CD4-positive, alpha-beta T cell (primary cell): Measurements from ENCODE around the gene OPTC. TPM values are rescaled to one million over a fixed set of nuclear protein-coding genes. Genes with fewer than 3 reads are reported as not detected.

Source experiments
- ATAC-seq: fragments of 200-7000 bp; cut with Tn5 transposase; one replicate; pipeline ENCODE4 v1.10.0; 2022; ENCODE audit warnings: mild to moderate bottlenecking; ENCODE audit not compliant: poor library complexity
- CTCF ChIA-PET: fragments of 350-600 bp; sonication (Branson Sonifier 250); formaldehyde crosslinking; loops from one replicate; lab custom pipeline; 2021; ENCODE audit warnings: antibody characterized with exemption, inconsistent platforms; lab: Charles Lee
- POLR2A ChIA-PET: fragments of 350-600 bp; sonication (Branson Sonifier 250); formaldehyde crosslinking; loops from one replicate; lab custom pipeline; 2021; ENCODE audit warnings: antibody characterized with exemption, inconsistent platforms; lab: Charles Lee
- DNase-seq, 14 experiments: peaks; one replicate each; pipeline ENCODE4 v3.0.0-alpha.2; 2013 to 2020; ENCODE audit warnings: mixed read lengths in 2 of 14
- H3K27ac ChIP-seq, 2 donors: one replicate each; pipeline versions ENCODE4 v1.5.1 to v1.7.0; 2013; ENCODE audit warnings: low read length in 2 of 2, low read depth in 1 of 2, mild to moderate bottlenecking in 1 of 2
- H3K27me3 ChIP-seq, 2 experiments: 1 replicate in 1 of 2; 2 replicates in 1 of 2; pipeline versions ENCODE4 v1.6.1 to v1.7.0; 2013; ENCODE audit warnings: low read length in 2 of 2, control low read depth in 1 of 2, mild to moderate bottlenecking in 1 of 2, moderate library complexity in 1 of 2; ENCODE audit not compliant: insufficient read depth in 2 of 2, control insufficient read depth in 1 of 2
- H3K36me3 ChIP-seq: one replicate; pipeline ENCODE4 v1.6.1; 2013; ENCODE audit warnings: low read length, control low read depth; ENCODE audit not compliant: insufficient read depth
- H3K4me1 ChIP-seq: one replicate; pipeline ENCODE4 v1.6.1; 2013; ENCODE audit warnings: low read length, control low read depth; ENCODE audit not compliant: insufficient read depth
- H3K4me3 ChIP-seq: one replicate; pipeline ENCODE4 v1.5.1; 2013; ENCODE audit warnings: mild to moderate bottlenecking, low read length, moderate library complexity
- H3K9me3 ChIP-seq, 2 experiments: 1 replicate in 1 of 2; 2 replicates in 1 of 2; pipeline versions ENCODE4 v1.6.1 to v1.7.0; 2013; ENCODE audit warnings: low read length in 2 of 2, mild to moderate bottlenecking in 2 of 2, control low read depth in 1 of 2, moderate library complexity in 1 of 2; ENCODE audit not compliant: control insufficient read depth in 1 of 2, insufficient read depth in 1 of 2
- H3K27ac Mint-ChIP-seq: one replicate; pipeline ENCODE4 v1.8.0; 2020; ENCODE audit warnings: mixed read lengths
- H3K27me3 Mint-ChIP-seq: one replicate; pipeline ENCODE4 v1.8.0; 2021; ENCODE audit warnings: mixed read lengths
- H3K36me3 Mint-ChIP-seq: one replicate; pipeline ENCODE4 v1.8.0; 2021; ENCODE audit warnings: low read depth, mixed read lengths
- H3K4me1 Mint-ChIP-seq: one replicate; pipeline ENCODE4 v1.8.0; 2021; ENCODE audit warnings: low read depth, mixed read lengths
- H3K4me3 Mint-ChIP-seq: one replicate; pipeline ENCODE4 v1.8.0; 2020; ENCODE audit warnings: mild to moderate bottlenecking, mixed read lengths
- H3K9me3 Mint-ChIP-seq: one replicate; pipeline ENCODE4 v1.8.0; 2020; ENCODE audit warnings: mixed read lengths
- intact Hi-C, 2 experiments: fragments of 100-400 bp; cut with DNase I in 1 of 2; cut with micrococcal nuclease in 1 of 2; formaldehyde crosslinking; loops; one replicate each; pipeline versions ENCODE4 v1.15.1 to v1.9.0; 2023 to 2025; cut with DNase I, micrococcal nuclease
- total RNA-seq, 174 experiments: library from RNA in 2 of 174; stranded (reverse) in 2 of 174; gene quantifications; one replicate each; pipeline ENCODE4 v1.2.3 and lab custom pipeline; 2021 to 2026
- TF ChIP-seq, protein P1 (sequence below): fragments of 200-600 bp; IDR thresholded peaks from one replicate; pipeline ENCODE4 v1.8.0; 2022; ENCODE audit warnings: antibody characterized with exemption, mild to moderate bottlenecking

OPTC gene
- total RNA-seq, 2 experiments from 2014 or later, result not detected

DNA sequence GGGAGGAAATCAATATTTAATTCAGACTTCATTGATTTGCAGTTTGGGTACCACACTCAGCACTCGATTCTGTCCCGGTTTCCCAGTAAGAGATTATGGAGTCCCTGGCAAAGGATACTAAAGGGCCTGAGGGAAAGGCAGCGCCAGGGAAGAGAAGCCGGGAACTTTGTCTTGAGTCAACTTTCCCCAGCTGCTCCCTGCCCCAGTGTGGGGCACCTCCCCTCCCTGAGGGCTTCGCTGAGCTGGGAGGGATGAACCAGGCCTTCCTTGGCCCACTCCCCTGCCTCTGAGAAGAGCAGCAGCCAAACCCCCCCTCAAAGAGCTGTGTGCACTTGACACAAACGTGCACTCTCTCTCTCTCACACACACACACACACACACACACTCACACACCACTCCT is 32.6 kb downstream of the OPTC start:
- ATAC-seq (no peak), DNase-seq (no peak)
- Histone ChIP-seq H3K4me1 (peaks cover 6% of the 10 kb centered on the region), H3K4me3 (no peak overlapping the region), H3K36me3 (no peaks in the 10 kb centered on the region), H3K9me3 (no peaks in the 10 kb centered on the region), H3K27me3 (no peaks in the 10 kb centered on the region), H3K27ac (no peak overlapping the region)
- POLR2A ChIA-PET, result no interaction called here
- no peaks in the 10 kb centered on the region for H3K9me3 Mint-ChIP-seq
- CTCF ChIA-PET, result no interaction called here
- TF ChIP-seq, protein P1, sequence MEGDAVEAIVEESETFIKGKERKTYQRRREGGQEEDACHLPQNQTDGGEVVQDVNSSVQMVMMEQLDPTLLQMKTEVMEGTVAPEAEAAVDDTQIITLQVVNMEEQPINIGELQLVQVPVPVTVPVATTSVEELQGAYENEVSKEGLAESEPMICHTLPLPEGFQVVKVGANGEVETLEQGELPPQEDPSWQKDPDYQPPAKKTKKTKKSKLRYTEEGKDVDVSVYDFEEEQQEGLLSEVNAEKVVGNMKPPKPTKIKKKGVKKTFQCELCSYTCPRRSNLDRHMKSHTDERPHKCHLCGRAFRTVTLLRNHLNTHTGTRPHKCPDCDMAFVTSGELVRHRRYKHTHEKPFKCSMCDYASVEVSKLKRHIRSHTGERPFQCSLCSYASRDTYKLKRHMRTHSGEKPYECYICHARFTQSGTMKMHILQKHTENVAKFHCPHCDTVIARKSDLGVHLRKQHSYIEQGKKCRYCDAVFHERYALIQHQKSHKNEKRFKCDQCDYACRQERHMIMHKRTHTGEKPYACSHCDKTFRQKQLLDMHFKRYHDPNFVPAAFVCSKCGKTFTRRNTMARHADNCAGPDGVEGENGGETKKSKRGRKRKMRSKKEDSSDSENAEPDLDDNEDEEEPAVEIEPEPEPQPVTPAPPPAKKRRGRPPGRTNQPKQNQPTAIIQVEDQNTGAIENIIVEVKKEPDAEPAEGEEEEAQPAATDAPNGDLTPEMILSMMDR, result no peak
- H3K27ac Mint-ChIP-seq, result no peak overlapping the region
- intact Hi-C loops, result loop anchor here in 1 of 2 experiments (10.0 kb wide), 1 partner anchor 48 kb away; no protein-coding TSS in a partner anchor
- H3K4me1 Mint-ChIP-seq, result peaks cover 7% of the 10 kb centered on the region
- H3K4me3 Mint-ChIP-seq, result no peak overlapping the region
- H3K27me3 Mint-ChIP-seq, result no peaks in the 10 kb centered on the region
- no peaks in the 10 kb centered on the region for H3K36me3 Mint-ChIP-seq

DNA sequence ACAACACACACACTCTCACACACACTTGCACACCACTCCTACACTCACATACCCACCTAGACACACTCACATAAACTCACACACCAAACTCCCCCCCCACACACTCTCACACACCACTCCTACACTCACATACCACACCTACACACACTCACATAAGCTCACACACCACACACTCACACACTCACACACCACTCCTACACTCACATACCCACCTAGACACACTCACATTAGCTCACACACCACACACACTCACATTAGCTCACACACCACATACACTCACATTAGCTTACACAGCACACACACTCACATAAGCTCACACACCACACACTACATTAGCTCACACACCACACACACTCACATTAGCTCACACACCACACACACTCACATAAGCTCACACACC is 33.1 kb downstream of the OPTC start:
- H3K36me3 Mint-ChIP-seq, result no peaks in the 10 kb centered on the region
- ATAC-seq (no peak), DNase-seq (no peak)
- no peaks in the 10 kb centered on the region for H3K9me3 ChIP-seq
- H3K36me3 ChIP-seq, result no peaks in the 10 kb centered on the region
- H3K9me3 Mint-ChIP-seq, result no peaks in the 10 kb centered on the region
- TF ChIP-seq, protein P1, result no peak
- H3K4me3 ChIP-seq, result no peak overlapping the region
- no peak overlapping the region for H3K27ac ChIP-seq
- no peaks in the 10 kb centered on the region for H3K27me3 ChIP-seq
- peaks cover 6% of the 10 kb centered on the region for H3K4me1 ChIP-seq
- ChIA-PET POLR2A (no interaction called here), CTCF (no interaction called here)
- intact Hi-C loops, result loop anchor here in 1 of 2 experiments (10.0 kb wide), 1 partner anchor 48 kb away; no protein-coding TSS in a partner anchor
- no peaks in the 10 kb centered on the region for H3K27me3 Mint-ChIP-seq
- no peak overlapping the region for H3K27ac Mint-ChIP-seq
- H3K4me3 Mint-ChIP-seq, result no peak overlapping the region
- peaks cover 7% of the 10 kb centered on the region for H3K4me1 Mint-ChIP-seq

DNA sequence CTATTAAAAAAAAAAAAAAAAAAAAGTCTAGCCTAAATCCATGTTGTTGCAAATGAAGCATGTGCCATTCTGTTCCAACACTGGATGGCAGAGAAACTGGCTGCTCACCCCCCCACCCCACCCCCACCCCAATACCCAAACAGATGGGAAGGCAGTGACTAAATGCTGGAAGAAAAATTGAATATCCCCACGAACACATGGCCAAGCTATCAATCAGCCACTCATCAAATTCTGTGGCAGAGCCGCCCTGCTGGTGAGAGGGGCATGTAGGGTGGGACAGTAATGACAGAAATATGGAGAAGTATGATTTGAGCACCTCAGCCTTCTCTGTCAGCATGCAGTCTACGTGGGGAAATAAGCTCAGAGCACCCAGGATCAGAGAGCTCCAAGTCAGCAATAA is 34.1 kb downstream of the OPTC start:
- CTCF ChIA-PET, result no interaction called here
- Histone ChIP-seq H3K9me3 (no peaks in the 10 kb centered on the region), H3K4me1 (peaks cover 6% of the 10 kb centered on the region), H3K36me3 (no peaks in the 10 kb centered on the region), H3K27ac (no peak overlapping the region), H3K27me3 (no peaks in the 10 kb centered on the region), H3K4me3 (no peak overlapping the region)
- Mint-ChIP-seq H3K36me3 (no peaks in the 10 kb centered on the region), H3K9me3 (no peaks in the 10 kb centered on the region), H3K27me3 (no peaks in the 10 kb centered on the region), H3K27ac (no peak overlapping the region), H3K4me3 (no peak overlapping the region), H3K4me1 (peaks cover 7% of the 10 kb centered on the region)
- ATAC-seq, result no peak
- POLR2A ChIA-PET, result interaction anchor here (0.7 kb wide), 1 partner anchor 1643 kb away, joined by 3 read pairs; no protein-coding TSS in a partner anchor
- DNase-seq, result no peak
- TF ChIP-seq, protein P1, result no peak
- intact Hi-C loops, result loop anchor here in 1 of 2 experiments (10.0 kb wide), 1 partner anchor 47 kb away; no protein-coding TSS in a partner anchor
